22Rv1 (cell line): ENCODE data around the gene ABCB8.

Experiments
- CTCF ChIP-seq: fragments of 450-650 bp; IDR thresholded peaks from 2 replicates; pipeline ENCODE4 v1.5.1; 2017; ENCODE audit warnings: mild to moderate bottlenecking
- ZFX ChIP-seq: fragments of 450-650 bp; IDR thresholded peaks from 2 replicates; pipeline ENCODE4 v1.6.1; 2017; ENCODE audit warnings: antibody characterized with exemption, borderline replicate concordance

GRCh38 chr7:151025924-151026671, 2.2 kb upstream of the ABCB8 start:
- TF ChIP-seq CTCF (no peak), ZFX (no peak)
